Spleen (tissue), 11 donors: ENCODE results near the gene SPG7. TPM values are rescaled to one million over a fixed set of nuclear protein-coding genes. Genes with fewer than 3 reads are reported as not detected.
A peak's percentile ranks its signal among the peaks of the same experiment; 100 is the strongest.

Experiments
- DNase-seq: peaks from one replicate; pipeline ENCODE4 v3.0.0-alpha.2; 2020
- H3K27ac ChIP-seq, 8 donors: fragments of 200-600 bp; sonication (generic) in 7 of 8; 1 replicate in 4 of 8; 2 replicates in 4 of 8; pipeline versions ENCODE4 v1.5.0 to v1.8.0; 2016 to 2021; ENCODE audit warnings: inconsistent platforms in 4 of 8, mild to moderate bottlenecking in 4 of 8, moderate library complexity in 1 of 8
- H3K27me3 ChIP-seq, 7 donors: fragments of 200-600 bp; sonication (generic) in 6 of 7; replicated peaks in 1 of 7; 1 replicate in 4 of 7; 2 replicates in 3 of 7; pipeline versions ENCODE4 v1.5.0 to v1.8.0; 2016 to 2021; ENCODE audit warnings: inconsistent platforms in 3 of 7, mild to moderate bottlenecking in 1 of 7
- H3K36me3 ChIP-seq, 6 donors: fragments of 200-600 bp; sonication (generic) in 5 of 6; 1 replicate in 4 of 6; 2 replicates in 2 of 6; pipeline versions ENCODE4 v1.5.0 to v1.8.0; 2016 to 2021; ENCODE audit warnings: inconsistent platforms in 2 of 6
- H3K4me1 ChIP-seq, 6 donors: fragments of 200-600 bp; sonication (generic) in 5 of 6; 1 replicate in 3 of 6; 2 replicates in 3 of 6; pipeline versions ENCODE4 v1.5.0 to v1.8.0; 2016 to 2021; ENCODE audit warnings: inconsistent platforms in 3 of 6
- H3K4me3 ChIP-seq, 8 donors: fragments of 200-600 bp; sonication (generic) in 7 of 8; 1 replicate in 4 of 8; 2 replicates in 4 of 8; pipeline versions ENCODE4 v1.5.0 to v1.8.0; 2016 to 2021; ENCODE audit warnings: inconsistent platforms in 4 of 8, mild to moderate bottlenecking in 4 of 8, moderate library complexity in 2 of 8
- H3K9me3 ChIP-seq, 8 donors: fragments of 200-600 bp; sonication (generic) in 7 of 8; 1 replicate in 4 of 8; 2 replicates in 4 of 8; pipeline versions ENCODE4 v1.5.0 to v1.8.0; 2016 to 2021; ENCODE audit warnings: inconsistent platforms in 4 of 8
- CTCF ChIP-seq, 11 experiments: fragments of 200-600 bp in 7 of 11; fragments of 450-650 bp in 4 of 11; sonication (generic) in 4 of 11; IDR thresholded peaks in 8 of 11; conservative IDR thresholded peaks in 3 of 11; 1 replicate in 7 of 11; 2 replicates in 4 of 11; pipeline versions ENCODE4 v1.4.0 to v1.8.0; 2016 to 2021; ENCODE audit warnings: antibody characterized with exemption in 11 of 11, inconsistent platforms in 4 of 11, mild to moderate bottlenecking in 1 of 11
- POLR2A ChIP-seq, 3 donors: fragments of 450-650 bp; IDR thresholded peaks; one replicate each; pipeline ENCODE4 v1.5.1; 2017; ENCODE audit warnings: antibody characterized with exemption in 3 of 3, mild to moderate bottlenecking in 1 of 3
- POLR2AphosphoS5 ChIP-seq, 3 donors: sonication (generic); formaldehyde crosslinking; IDR thresholded peaks; one replicate each; pipeline ENCODE4 v1.5.1; 2017; ENCODE audit warnings: antibody characterized with exemption in 3 of 3
- WGBS, 5 donors: extraction: QIAGEN DNeasy Blood & Tissue Kit in 3 of 5; methylation state at CpG; one replicate each; pipeline versions ENCODE4 v1.1.5 to v1.1.7; 2013 to 2018; 5-methylcytosine and 5-hydroxymethylcytosine counted together
- intact Hi-C: fragments of 100-400 bp; cut with DNase I; formaldehyde crosslinking; loops from one replicate; pipeline ENCODE4 v1.15.0; 2023; ENCODE audit warnings: low total_unique reads
- polyA plus RNA-seq, 3 donors: library from polyadenylated mRNA; stranded (reverse); fragments of 200-250 nt; gene quantifications; one replicate each; pipeline ENCODE4 v1.2.1, GENCODE V29; 2013
- total RNA-seq, 7 donors: library from RNA; depleted of rRNA in 3 of 7; stranded (reverse); fragments of >200 nt in 3 of 7; fragmentation: NEBNext Ultra II Directional in 4 of 7; extraction: Animal tissue kit (Norgen Biotek cat#: 25700) in 4 of 7; gene quantifications; one replicate each; pipeline versions ENCODE4 v1.1.0 to v1.2.1, GENCODE V29; 2016 to 2021
- donor health status: healthy with polysubstance abuse.
- donor health status: DM: no; HTN: no; CAD: no; lungs with moderate emphysema.
- donor health status: DM: no; HTN: no; CAD: no.
- donor health status: Bipolar disorder and iron deficiency.
- donor health status: healthy.
- donor health status: DM: no; HTN: no; CAD: no.
- donor health status: DM: yes; HTN: yes; CAD: no.

Gene SPG7
- total and polyA plus RNA-seq, 10 donors, result 64.5 to 260 (median 144) TPM

DNA sequence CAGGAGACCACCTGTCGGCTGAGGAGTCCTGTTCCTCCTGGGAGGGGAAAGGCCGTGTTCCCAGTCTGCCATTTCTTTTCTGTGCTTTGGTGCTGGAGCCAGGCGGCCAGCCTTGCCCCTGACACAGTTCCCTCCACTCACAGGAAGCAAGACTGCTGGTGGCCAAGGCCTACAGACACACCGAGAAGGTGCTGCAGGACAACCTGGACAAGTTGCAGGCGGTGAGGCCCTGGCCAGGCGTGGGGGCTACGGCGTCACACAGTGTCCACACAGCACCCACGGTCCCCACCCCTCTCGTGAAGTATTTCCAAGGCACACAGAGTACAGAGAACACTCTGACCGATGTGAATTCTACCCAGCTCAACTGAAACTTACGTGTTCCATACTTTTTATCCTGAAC is 46.1 kb downstream of the SPG7 start:
- Histone ChIP-seq H3K27me3 (no peaks in the 10 kb centered on the region), H3K9me3 (no peaks in the 10 kb centered on the region), H3K4me3 (no peak overlapping the region), H3K4me1 (peaks cover 0 to 34% (median 14%) of the 10 kb centered on the region in 6 donors), H3K36me3 (peaks cover 0 to 80% (median 63%) of the 10 kb centered on the region in 6 donors), H3K27ac (no peak overlapping the region)
- no peak for DNase-seq
- intact Hi-C loops, result no loop called here
- 92 to 97% (median 93%) methylated on average over 9 to 12 of the region's 12 CpGs for WGBS, 5 donors
- TF ChIP-seq CTCF (IDR thresholded peaks at IDR 0.05 in 8 of 11, conservative IDR thresholded peaks at IDR 0.05 in 3 of 11) (no peak), POLR2AphosphoS5 (IDR thresholded peaks at IDR 0.05) (peak in 1 of 3 donors; percentile 5)

- no peak for TF ChIP-seq POLR2AphosphoS5 (IDR thresholded peaks at IDR 0.05)
- no peak for TF ChIP-seq POLR2A (IDR thresholded peaks at IDR 0.05)
- no peak for TF ChIP-seq CTCF (IDR thresholded peaks at IDR 0.05 in 8 of 11, conservative IDR thresholded peaks at IDR 0.05 in 3 of 11)
- Histone ChIP-seq H3K4me1 (peaks cover 0 to 34% (median 20%) of the 10 kb centered on the region in 6 donors), H3K27ac (no peak overlapping the region), H3K36me3 (peaks cover 0 to 70% (median 55%) of the 10 kb centered on the region in 6 donors), H3K27me3 (no peaks in the 10 kb centered on the region), H3K4me3 (no peak overlapping the region), H3K9me3 (no peaks in the 10 kb centered on the region)
- no peak for DNase-seq
- intact Hi-C loops, result loop anchor here (5.0 kb wide), 1 partner anchor 223 kb away; no protein-coding TSS in a partner anchor
- 93 to 97% (median 94%) methylated on average over 15 to 16 of the region's 16 CpGs for WGBS, 5 donors
Observed at GRCh38 chr16:89555265-89555664, 47.1 kb downstream of the SPG7 start.

- intact Hi-C loops, result loop anchor here (5.0 kb wide), 1 partner anchor 223 kb away; no protein-coding TSS in a partner anchor
- 84 to 95% (median 92%) methylated on average over 7 to 13 of the region's 13 CpGs for WGBS, 5 donors
- peaks cover 0 to 65% (median 50%) of the 10 kb centered on the region in 6 donors for H3K36me3 ChIP-seq
Observed at GRCh38 chr16:89555780-89556179, 47.6 kb downstream of the SPG7 start.

GRCh38 chr16:89556750-89557689 is 48.8 kb downstream of the SPG7 start:
- intact Hi-C loops, result loop anchor here (5.0 kb wide), 1 partner anchor 225 kb away; no protein-coding TSS in a partner anchor
- Histone ChIP-seq H3K36me3 (peaks cover 0 to 63% (median 46%) of the 10 kb centered on the region in 6 donors), H3K27ac (peak overlapping the region in 1 of 8 donors; percentile 28), H3K4me1 (peaks cover 5 to 47% (median 31%) of the 10 kb centered on the region in 6 donors), H3K27me3 (no peaks in the 10 kb centered on the region), H3K4me3 (no peak overlapping the region), H3K9me3 (no peaks in the 10 kb centered on the region)
- no peak for TF ChIP-seq POLR2A (IDR thresholded peaks at IDR 0.05)
- TF ChIP-seq POLR2AphosphoS5 (IDR thresholded peaks at IDR 0.05), result peak; percentile 49 to 60 (median 52)
- TF ChIP-seq CTCF (IDR thresholded peaks at IDR 0.05 in 8 of 11, conservative IDR thresholded peaks at IDR 0.05 in 3 of 11), result peak in 10 of 11 experiments; percentile 65 to 88 (median 78)
- peak; percentile 93 for DNase-seq
- 54 to 65% (median 57%) methylated on average over 30 to 34 of the region's 34 CpGs for whole genome bisulfite sequencing, 5 donors

More at GRCh38 chr16:89555780-89556179, 47.6 kb downstream of the SPG7 start:
- Histone ChIP-seq H3K27me3 (no peaks in the 10 kb centered on the region), H3K4me3 (no peak overlapping the region), H3K9me3 (no peaks in the 10 kb centered on the region), H3K27ac (no peak overlapping the region), H3K4me1 (peaks cover 0 to 35% (median 20%) of the 10 kb centered on the region in 6 donors)
- TF ChIP-seq POLR2A (IDR thresholded peaks at IDR 0.05) (no peak), POLR2AphosphoS5 (IDR thresholded peaks at IDR 0.05) (peak in 1 of 3 donors; percentile 23)
- no peak for DNase-seq
